Measurements from ENCODE around the gene PUS3. TPM values are rescaled to one million over a fixed set of nuclear protein-coding genes. Genes with fewer than 3 reads are reported as not detected.
A peak's percentile ranks its signal among the peaks of the same experiment; 100 is the strongest.

Gene PUS3
- total RNA-seq (2014; rRNA removed; shearing (Covaris generic)): 7.7 and 8.6 TPM in 2 replicates
- total RNA-seq (2022): 9.2 and 10.2 TPM in 2 replicates
- percentile 59 among the genes with signal in this experiment for Bru-seq, nascent RNA
- percentile 51 among the genes with signal in this experiment for BruChase-seq, experiment 1, labeled RNA remaining after a 6-hour chase
- percentile 64 among the genes with signal in this experiment for BruChase-seq, experiment 2, labeled RNA remaining after a 2-hour chase
- long read RNA-seq, transcript PUS3-201 (4 exons, 1,843 nt): major isoform, 7 of 10 reads
- long read RNA-seq, partial matches to known transcripts: 0 of 10 reads
- long read RNA-seq, other reads (novel, unspliced or antisense): 2 of 10 reads

- POLR2A ChIA-PET: interaction anchor here (0.7 to 1.6 kb wide), 12 partner anchors 10 to 366 kb away, joined by 3 to 8 read pairs (median 4); partner anchors contain the start of genes FAM118B, FOXRED1, HYLS1 and RPUSD4
- no peaks in the 10 kb centered on the region for H3K9me2 ChIP-seq (ENCODE audit: insufficient read depth, low read length)
- peak within 1 kb of the TSS; percentile 90 for H2AFZ ChIP-seq (ENCODE audit: low read length)
- TF ChIP-seq CTCF (conservative IDR thresholded peaks at IDR 0.05; ENCODE audit: low read length): no peak
- no peak for TF ChIP-seq EZH2phosphoT487 (IDR thresholded peaks at IDR 0.05; ENCODE audit: borderline replicate concordance, low read depth, low read length)
- CTCF ChIA-PET (ENCODE audit: unreplicated experiment): interaction anchor here (1.2 kb wide), 1 partner anchor 15 kb away, joined by 8 read pairs; the partner anchor contains the start of gene HYLS1
- intact Hi-C loops (cut with micrococcal nuclease; ENCODE audit: unreplicated experiment): no loop called here
- peak within 1 kb of the TSS; percentile 17 for H3K27ac ChIP-seq (ENCODE audit: low read depth, low read length, poor library complexity, severe bottlenecking)
- peak; percentile 84 for DNase-seq (ENCODE audit: low spot score)
- no peaks in the 10 kb centered on the region for H3K9me3 ChIP-seq (ENCODE audit: low read length)
- peak within 1 kb of the TSS; percentile 86 for H3K4me3 ChIP-seq (ENCODE audit: low read depth, low read length, poor library complexity, severe bottlenecking)
- peaks cover 37% of the 10 kb centered on the region for H3K36me3 ChIP-seq (ENCODE audit: insufficient read depth, low read length)
- H3K79me2 ChIP-seq (ENCODE audit: insufficient read depth, low read depth, low read length): peaks cover 26% of the 10 kb centered on the region; the same call in 1 of the 2 replicates
- H3K4me1 ChIP-seq (ENCODE audit: insufficient read depth, low read length, poor library complexity, severe bottlenecking): peaks cover 8% of the 10 kb centered on the region
- H3K4me2 ChIP-seq (ENCODE audit: low read length): peak within 1 kb of the TSS; percentile 87
- no TSS peak for BruUV-seq (replicated peaks)
- H4K20me1 ChIP-seq (ENCODE audit: insufficient read depth, low read length): peaks cover 3% of the 10 kb centered on the region; the same call in 1 of the 2 replicates
These were observed at the start of gene PUS3 for GRCh38 chr11:125902927-125903710. TSS of gene PUS3 (minus strand) at chr11:125903206. CDS start at chr11:125896284, 6,922 bp downstream.

- H3K79me2 ChIP-seq (ENCODE audit: insufficient read depth, low read depth, low read length): no peaks in the 10 kb centered on the region
- no peak overlapping the region for H2AFZ ChIP-seq (ENCODE audit: low read length)
- H3K4me1 ChIP-seq (ENCODE audit: insufficient read depth, low read length, poor library complexity, severe bottlenecking): no peaks in the 10 kb centered on the region
- no peak overlapping the region for H3K4me2 ChIP-seq (ENCODE audit: low read length)
- H3K27ac ChIP-seq (ENCODE audit: low read depth, low read length, poor library complexity, severe bottlenecking): no peak overlapping the region
- ChIA-PET CTCF (ENCODE audit: unreplicated experiment) (no interaction called here), POLR2A (no interaction called here)
- H3K9me3 ChIP-seq (ENCODE audit: low read length): no peaks in the 10 kb centered on the region
- DNase-seq (ENCODE audit: low spot score): no peak
- intact Hi-C loops (cut with micrococcal nuclease; ENCODE audit: unreplicated experiment): no loop called here
- H3K9me2 ChIP-seq (ENCODE audit: insufficient read depth, low read length): no peaks in the 10 kb centered on the region
- no peaks in the 10 kb centered on the region for H4K20me1 ChIP-seq (ENCODE audit: insufficient read depth, low read length)
- no peaks in the 10 kb centered on the region for H3K36me3 ChIP-seq (ENCODE audit: insufficient read depth, low read length)
- no TSS peak for BruUV-seq (replicated peaks)
- TF ChIP-seq CTCF (conservative IDR thresholded peaks at IDR 0.05; ENCODE audit: low read length) (no peak), EZH2phosphoT487 (IDR thresholded peaks at IDR 0.05; ENCODE audit: borderline replicate concordance, low read depth, low read length) (no peak)
- no peak overlapping the region for H3K4me3 ChIP-seq (ENCODE audit: low read depth, low read length, poor library complexity, severe bottlenecking)
These were observed 49.6 kb upstream of the PUS3 start for GRCh38 chr11:125952559-125952958.

All from OCI-LY7 (cell line).